RCC 7860 (cell line): ENCODE measurements around the gene IGSF9.

Experiments used
- DNase-seq: peaks from one replicate; pipeline ENCODE4 v3.0.0-alpha.2; 2015; ENCODE audit warnings: low spot score
- FAIRE-seq: peaks from 2 replicates; lab custom pipeline; 2012; peaks lifted over from hg19 to GRCh38; lab: Jason Lieb, UNC

The IGSF9 gene

DNA sequence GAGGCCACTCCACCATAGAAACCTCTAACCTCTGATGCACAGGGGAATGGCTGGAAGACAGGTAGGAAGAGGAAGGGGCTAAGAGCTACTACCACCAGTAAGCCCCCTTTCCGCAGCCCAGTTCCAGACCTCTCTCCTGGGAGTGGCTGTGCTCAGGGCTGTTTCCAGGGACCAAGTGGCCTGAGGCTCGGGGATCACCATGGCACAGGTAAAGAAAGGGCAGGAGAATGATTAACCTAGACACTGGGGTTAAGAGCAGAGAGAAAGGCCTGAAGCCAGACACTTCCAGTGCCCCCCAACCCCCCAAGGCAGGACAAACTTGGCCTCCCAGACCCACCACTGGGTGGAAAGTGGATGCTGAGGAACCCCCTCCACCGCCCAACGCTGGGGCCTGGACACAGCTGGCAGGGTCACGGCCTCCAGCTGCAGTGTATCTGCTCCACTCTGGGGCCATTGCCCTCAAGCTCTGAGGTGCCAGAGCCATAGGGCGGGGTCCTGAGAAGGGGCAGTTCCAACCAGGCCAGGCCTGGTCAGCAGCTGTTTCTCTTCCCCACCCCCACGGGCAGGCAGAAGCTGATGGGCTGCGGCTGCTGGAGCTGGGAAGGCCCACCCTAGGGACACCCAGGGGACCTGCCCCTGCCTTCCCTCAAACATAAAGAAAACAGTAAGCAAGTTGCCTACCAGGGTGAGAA is 22.8 kb downstream of the IGSF9 start:
- DNase-seq (peak; percentile 36), FAIRE-seq (no peak)

- FAIRE-seq: no peak
- peak; percentile 43 for DNase-seq
Observed at GRCh38 chr1:159921700-159922504, 23.5 kb downstream of the IGSF9 start.

DNA sequence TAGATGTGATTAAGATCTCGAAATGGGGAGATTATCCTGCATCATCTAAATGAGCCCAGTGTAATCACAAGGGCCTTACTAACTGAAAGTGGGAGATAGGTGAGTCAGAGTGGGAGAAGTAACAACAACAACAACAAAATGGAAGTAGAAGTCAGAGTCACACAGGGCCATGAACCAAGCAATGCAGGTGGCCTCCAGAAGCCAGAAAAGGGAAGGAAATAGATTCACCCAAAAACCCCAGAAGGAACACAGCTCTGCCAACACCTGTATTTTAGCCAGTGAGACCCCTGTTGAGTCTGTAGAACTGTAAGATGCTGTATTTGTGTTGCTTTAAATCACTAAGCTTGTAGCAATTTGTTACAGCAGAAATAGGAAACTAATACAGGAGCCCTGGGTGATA is 24.2 kb downstream of the IGSF9 start:
- FAIRE-seq (no peak), DNase-seq (no peak)

- DNase-seq (no peak), FAIRE-seq (no peak)
Observed at GRCh38 chr1:159920651-159921050, 24.8 kb downstream of the IGSF9 start.

- FAIRE-seq: no peak
- no peak for DNase-seq
Observed at GRCh38 chr1:159920202-159920601, 25.2 kb downstream of the IGSF9 start.

- FAIRE-seq (no peak), DNase-seq (no peak)
Observed at GRCh38 chr1:159919236-159919865, 26.1 kb downstream of the IGSF9 start.

DNA sequence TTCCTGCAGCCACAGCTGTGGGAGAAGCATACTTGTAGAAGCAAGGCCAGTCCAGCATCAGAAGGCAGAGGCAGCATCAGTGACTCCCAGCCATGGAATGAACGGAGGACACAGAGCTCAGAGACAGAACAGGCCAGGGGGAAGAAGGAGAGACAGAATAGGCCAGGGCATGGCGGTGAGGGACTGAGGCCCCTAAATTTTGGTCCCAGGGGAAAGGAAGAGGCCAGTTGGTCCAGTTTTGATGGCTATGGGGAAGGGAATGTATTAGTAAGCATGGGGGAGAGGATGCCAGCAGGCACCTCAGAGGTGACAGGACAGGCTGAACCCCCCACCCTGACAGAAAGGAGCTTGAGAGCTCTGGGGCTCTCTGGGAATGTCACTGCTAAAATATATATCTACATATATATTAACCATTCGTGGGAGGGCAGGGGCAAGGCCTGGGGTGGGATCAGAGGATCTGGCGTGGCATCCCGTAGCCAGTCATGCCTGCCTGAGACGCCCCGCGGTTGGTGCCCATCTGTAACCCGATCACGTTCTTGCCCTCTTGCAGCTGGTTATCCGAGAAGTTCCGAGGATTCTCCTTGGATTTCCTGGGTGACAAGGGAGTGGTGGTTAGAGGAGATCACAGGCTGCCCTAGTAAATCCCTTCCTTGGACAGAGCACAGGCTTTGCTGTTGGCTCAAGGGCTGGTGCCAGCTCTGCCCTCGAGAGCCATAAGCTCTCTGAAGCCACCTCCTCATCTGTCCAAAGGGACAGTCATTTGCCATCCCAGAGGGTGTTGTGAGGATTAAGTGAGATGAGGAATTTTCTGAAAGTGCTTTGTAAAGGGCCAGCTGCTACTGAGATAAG is 26.8 kb downstream of the IGSF9 start:
- FAIRE-seq (no peak), DNase-seq (no peak)

- DNase-seq (no peak), FAIRE-seq (no peak)
Observed at GRCh38 chr1:159917533-159918351, 27.7 kb downstream of the IGSF9 start.

- DNase-seq (peak; percentile 99), FAIRE-seq (peak; percentile 93)
Observed at GRCh38 chr1:159916242-159917051, 29.0 kb downstream of the IGSF9 start.

- FAIRE-seq: no peak
Observed at GRCh38 chr1:159915571-159916241, 29.7 kb downstream of the IGSF9 start.

DNA sequence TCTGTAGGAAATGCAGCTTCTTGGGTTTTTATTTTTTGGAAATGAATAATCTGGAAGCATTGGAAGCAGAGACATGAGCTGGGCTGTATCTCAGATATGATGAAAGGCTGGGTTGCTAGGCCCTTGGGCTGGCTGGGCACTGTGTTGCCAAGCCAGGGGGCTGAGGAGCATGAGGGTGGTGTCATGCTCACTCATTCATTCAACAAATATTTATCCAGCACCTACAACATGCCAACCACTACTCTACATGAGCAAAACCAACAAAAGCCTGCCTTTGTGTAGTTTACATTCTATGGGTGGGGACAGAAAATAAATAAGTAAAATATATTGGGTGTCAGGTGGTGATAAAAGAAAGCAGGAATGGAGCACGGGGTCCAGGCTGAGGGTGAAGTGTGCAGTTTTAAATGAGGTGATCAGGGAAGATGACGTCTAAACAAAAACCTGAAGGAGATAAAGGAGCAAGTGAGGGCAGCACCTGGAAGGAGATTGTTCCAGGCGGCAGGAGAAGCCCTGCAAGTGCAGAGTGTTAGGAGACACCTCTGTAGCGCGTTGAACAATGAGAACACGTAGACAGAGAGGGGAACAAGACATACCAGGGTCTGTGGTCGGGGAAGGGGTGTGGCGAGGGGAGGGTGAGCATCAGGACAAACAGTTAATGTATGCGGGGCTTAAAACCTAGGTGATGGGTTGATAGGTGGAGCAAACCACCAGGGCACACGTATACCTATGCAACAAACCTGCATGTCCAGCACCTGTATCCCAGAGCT is 31.0 kb downstream of the IGSF9 start:
- FAIRE-seq (no peak), DNase-seq (no peak)

More at GRCh38 chr1:159915571-159916241, 29.7 kb downstream of the IGSF9 start:
- DNase-seq: no peak

DNA sequence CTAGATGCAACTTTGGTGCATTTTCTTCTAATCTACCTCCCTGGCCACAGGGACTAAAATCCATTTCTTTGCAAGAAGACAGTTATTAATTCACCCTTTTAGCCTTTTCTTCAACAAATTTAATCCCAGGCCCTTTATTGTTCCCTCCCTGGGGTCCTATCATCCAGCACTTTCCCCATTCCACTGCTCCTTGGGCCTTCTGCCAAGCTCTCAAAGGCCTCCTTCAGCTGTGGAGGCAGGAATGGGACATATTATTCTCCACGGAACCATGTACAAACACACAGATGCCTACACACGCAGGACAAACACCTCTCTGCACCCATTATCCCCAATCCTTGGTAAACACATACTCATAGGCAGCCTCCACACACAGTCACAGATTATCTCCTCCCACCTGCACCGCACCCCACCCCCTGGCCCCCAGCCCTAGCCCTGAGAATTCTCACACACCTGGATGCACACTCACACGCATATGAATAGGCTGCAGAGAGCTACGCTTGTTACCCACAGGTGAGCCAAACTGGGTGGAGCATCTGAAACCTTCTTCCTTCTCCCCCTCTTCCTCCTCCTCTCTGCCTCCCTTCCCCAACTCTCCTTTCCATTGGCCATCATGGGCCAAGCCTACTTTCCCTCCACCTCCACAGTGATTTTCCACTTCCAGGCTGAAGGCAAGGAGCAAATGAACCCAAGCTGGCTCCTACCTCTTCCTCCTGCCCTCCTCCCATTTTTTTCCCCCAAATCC is 31.8 kb downstream of the IGSF9 start:
- FAIRE-seq (no peak), DNase-seq (no peak)

DNA sequence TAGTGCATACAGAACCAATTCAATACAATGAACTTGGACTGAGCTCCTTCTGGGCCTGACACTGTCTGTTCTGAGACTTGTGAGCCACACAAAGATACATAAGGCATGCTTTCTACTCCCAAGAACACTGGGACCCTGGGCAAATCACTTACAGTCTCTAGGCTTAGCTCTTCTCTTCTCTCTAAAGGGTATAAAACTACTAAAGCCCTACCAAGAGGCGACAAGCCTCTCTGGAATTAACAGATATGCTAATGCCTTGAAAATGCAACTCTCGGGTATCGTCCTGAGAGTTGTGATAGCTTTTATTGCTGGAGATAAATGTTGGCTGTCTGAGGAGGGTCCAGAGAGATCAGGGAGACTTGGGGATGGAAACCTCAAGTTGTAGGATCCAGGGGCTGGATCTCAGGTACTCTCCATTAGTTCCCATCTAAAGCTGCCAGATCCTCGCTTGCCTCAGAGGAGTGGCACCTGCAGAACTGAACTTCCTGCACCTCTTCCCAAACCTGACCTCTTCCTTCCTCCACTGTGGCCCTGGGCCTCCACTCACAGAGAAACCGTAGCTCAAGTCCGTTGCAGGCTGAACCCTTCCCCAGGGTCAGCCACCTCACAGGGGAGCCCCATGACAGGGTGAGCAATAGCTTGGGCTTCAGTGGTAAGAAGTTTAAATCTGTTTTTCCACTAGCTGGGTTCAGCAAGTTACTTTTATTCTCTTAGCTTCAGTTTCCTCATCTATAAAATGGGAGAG is 33.9 kb downstream of the IGSF9 start:
- FAIRE-seq (no peak), DNase-seq (no peak)

GRCh38 chr1:159908031-159908940 is 37.1 kb downstream of the IGSF9 start:
- DNase-seq (no peak), FAIRE-seq (no peak)

- FAIRE-seq (no peak), DNase-seq (no peak)
Observed at GRCh38 chr1:159906960-159907359, 38.5 kb downstream of the IGSF9 start.
